WERI-Rb-1 (cell line): Measurements from ENCODE around the gene PTPN4.

ENCODE experiments used
- DNase-seq: peaks from one replicate; pipeline ENCODE4 v3.0.0-alpha.2; 2020
- H3K27ac ChIP-seq: fragments of 250-450 bp; sonication (Bioruptor Pico); 2 replicates; pipeline ENCODE4 v1.5.1; 2020; ENCODE audit warnings: mild to moderate bottlenecking, moderate library complexity
- H3K27me3 ChIP-seq: fragments of 250-450 bp; sonication (Bioruptor Pico); 2 replicates; pipeline ENCODE4 v1.5.1; 2021; ENCODE audit warnings: mild to moderate bottlenecking, low read depth, moderate library complexity; ENCODE audit not compliant: insufficient read depth, severe bottlenecking
- H3K36me3 ChIP-seq: fragments of 250-450 bp; sonication (Bioruptor Pico); 2 replicates; pipeline ENCODE4 v1.5.1; 2020; ENCODE audit warnings: mild to moderate bottlenecking, moderate library complexity
- H3K4me3 ChIP-seq: 2 replicates; pipeline ENCODE4 v1.5.1; 2011; ENCODE audit warnings: low read depth, mild to moderate bottlenecking, control low read depth, low read length
- H3K9me3 ChIP-seq: fragments of 250-450 bp; sonication (Bioruptor Pico); 2 replicates; pipeline ENCODE4 v1.5.1; 2021; ENCODE audit warnings: mild to moderate bottlenecking, moderate library complexity; ENCODE audit not compliant: severe bottlenecking
- TF ChIP-seq, protein P1 (sequence below): IDR thresholded peaks from 2 replicates; pipeline ENCODE4 v1.5.1; 2011; ENCODE audit warnings: low read depth, mild to moderate bottlenecking, control low read depth, inconsistent platforms, low read length

PTPN4 gene

DNA sequence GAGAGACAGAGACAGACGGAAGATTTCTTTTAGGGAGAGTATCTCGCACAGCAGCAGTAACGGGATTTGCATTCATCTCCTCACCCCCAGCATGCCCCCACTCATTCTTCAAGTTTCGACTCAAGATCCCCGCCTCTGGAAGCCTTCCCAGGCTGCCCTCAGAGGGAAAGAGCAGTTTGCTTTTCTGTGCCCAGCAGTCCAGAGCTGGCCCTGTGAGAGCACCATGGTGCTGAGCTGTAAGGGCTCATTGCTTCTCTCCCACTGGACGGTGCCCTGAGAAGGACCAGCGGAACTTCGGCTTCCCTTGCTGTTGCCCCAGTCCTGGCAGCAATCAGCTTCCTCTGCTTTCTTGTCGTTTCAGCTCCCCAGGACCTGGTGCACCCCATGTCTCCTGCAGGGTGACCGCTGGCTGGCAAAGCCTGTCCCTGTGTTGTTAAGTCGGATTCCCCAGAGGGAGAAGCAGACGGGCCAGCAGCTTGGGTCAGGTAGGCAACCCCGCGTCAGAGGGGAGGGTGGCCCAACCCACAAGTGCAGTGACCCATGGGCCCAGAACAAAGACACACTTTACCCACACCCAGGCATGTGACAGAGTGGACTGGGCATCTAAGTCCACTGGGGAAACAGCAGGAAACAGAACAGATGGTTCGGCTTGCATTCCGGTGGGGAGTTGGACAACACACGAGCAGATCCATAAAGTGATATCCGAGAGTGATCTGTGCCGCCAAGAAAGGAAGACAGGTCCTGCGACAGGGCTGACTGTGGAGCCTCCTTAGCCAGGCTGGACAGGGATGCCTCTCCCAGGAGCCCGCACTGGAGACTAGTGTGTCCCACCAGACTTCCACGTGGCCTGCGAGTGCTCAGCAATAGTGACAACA, 44.1 kb upstream of the PTPN4 start:
- Histone ChIP-seq H3K4me3 (no peak overlapping the region), H3K27me3 (no peaks in the 10 kb centered on the region), H3K27ac (no peak overlapping the region), H3K9me3 (no peaks in the 10 kb centered on the region), H3K36me3 (no peaks in the 10 kb centered on the region)
- TF ChIP-seq, protein P1, sequence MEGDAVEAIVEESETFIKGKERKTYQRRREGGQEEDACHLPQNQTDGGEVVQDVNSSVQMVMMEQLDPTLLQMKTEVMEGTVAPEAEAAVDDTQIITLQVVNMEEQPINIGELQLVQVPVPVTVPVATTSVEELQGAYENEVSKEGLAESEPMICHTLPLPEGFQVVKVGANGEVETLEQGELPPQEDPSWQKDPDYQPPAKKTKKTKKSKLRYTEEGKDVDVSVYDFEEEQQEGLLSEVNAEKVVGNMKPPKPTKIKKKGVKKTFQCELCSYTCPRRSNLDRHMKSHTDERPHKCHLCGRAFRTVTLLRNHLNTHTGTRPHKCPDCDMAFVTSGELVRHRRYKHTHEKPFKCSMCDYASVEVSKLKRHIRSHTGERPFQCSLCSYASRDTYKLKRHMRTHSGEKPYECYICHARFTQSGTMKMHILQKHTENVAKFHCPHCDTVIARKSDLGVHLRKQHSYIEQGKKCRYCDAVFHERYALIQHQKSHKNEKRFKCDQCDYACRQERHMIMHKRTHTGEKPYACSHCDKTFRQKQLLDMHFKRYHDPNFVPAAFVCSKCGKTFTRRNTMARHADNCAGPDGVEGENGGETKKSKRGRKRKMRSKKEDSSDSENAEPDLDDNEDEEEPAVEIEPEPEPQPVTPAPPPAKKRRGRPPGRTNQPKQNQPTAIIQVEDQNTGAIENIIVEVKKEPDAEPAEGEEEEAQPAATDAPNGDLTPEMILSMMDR: no peak
- no peak for DNase-seq

DNA sequence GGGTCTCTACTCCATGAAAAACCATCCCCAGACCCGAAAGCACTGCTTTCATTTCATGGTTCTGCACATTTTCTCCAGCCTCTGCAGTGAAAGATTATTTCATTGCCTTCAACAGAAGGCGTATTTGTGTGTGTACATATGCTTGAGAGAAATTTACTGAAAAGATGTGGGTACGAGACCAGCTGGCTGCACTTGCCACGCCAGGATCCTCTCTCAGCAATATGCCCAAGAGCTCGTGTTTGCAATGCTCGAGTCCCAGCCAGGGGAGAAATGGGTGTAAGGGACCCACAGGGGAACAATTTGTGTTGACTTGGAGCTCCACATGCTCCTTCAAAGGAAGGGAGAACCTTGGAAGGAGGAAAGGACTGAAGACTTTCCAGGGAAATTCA, 43.4 kb upstream of the PTPN4 start:
- Histone ChIP-seq H3K9me3 (no peaks in the 10 kb centered on the region), H3K27me3 (no peaks in the 10 kb centered on the region), H3K4me3 (no peak overlapping the region), H3K36me3 (no peaks in the 10 kb centered on the region), H3K27ac (no peak overlapping the region)
- TF ChIP-seq, protein P1: no peak
- DNase-seq: no peak

DNA sequence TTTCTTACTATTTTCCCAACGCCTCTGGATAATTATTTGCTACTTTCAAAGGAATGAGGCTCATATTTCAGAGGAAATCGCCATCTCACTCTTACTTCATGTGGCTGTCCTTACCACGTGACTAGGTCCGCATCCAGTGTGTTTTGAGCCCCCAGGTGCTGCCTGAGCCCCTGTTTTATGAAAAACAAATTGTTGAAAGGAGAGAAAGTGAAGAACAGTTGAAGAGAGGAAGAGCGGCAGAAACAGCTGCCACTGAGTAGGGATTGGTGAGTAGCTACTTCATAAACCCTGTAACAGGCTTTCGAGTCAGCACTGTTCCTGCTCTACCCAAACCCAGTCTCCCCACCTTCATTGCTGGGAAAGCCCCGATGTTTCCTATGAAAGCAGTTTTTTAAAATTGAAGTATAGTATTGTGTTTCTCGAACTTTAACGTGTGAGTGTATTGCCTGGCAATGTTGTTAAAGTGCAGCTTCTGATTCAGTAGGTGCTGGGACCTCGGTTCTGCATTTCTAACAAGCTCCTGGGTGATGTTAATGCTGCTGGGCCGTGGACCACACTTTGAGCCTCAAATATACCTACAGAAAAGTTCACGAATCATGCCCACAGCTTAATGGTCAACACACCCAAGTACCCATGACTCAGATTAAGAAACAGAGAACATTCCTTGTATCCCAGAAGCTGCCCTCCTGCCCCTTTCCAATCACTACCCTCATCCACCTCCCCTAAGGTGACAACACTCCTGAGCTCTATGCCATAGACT, 41.0 kb upstream of the PTPN4 start:
- no peak overlapping the region for H3K27ac ChIP-seq
- no peaks in the 10 kb centered on the region for H3K9me3 ChIP-seq
- no peaks in the 10 kb centered on the region for H3K27me3 ChIP-seq
- H3K36me3 ChIP-seq: no peaks in the 10 kb centered on the region
- DNase-seq: no peak
- TF ChIP-seq, protein P1: no peak
- no peak overlapping the region for H3K4me3 ChIP-seq

DNA sequence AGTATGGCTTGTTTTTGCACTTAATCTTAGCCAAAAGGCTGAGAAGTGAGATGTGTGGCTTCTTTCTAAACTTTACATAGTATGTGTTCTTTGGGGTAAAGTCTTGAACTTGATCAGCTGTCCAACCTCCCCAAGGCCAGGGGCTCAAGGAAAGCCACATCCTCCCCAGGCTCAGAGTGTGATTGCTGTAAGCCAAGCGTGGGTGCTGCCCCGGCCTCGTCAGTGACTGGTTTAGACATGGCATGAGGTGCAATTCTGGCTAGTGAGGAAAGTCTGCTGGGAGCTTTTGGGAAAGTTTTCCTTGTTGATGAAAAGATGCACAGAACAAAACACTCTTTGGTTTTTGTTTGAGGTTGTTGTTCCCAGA, 40.5 kb upstream of the PTPN4 start:
- no peak for DNase-seq

DNA sequence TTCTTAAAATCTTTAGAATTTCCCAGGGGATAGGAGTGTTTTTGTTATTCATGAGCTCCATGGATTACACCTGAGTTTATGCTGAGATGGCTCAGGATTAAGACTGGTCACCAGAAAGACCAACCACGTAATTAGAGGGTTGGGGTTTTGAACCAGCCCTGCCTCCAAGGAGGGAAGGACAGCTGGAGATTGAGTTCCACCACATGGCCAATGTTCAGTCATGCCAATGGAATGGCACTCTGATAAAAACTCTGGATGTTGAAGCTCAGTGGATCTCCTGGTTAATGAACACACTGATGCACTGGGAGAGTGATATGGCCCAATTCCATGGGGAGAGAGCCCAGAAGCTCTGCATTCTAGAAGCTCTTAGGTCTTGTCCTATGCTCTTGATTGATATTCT, 38.7 kb upstream of the PTPN4 start:
- no peaks in the 10 kb centered on the region for H3K36me3 ChIP-seq
- H3K27me3 ChIP-seq: no peaks in the 10 kb centered on the region
- no peaks in the 10 kb centered on the region for H3K9me3 ChIP-seq
- TF ChIP-seq, protein P1: no peak
- no peak for DNase-seq
- H3K4me3 ChIP-seq: no peak overlapping the region
- no peak overlapping the region for H3K27ac ChIP-seq

More for the DNA sequence above, 40.5 kb upstream of the PTPN4 start:
- Histone ChIP-seq H3K9me3 (no peaks in the 10 kb centered on the region), H3K27ac (no peak overlapping the region), H3K4me3 (no peak overlapping the region), H3K27me3 (no peaks in the 10 kb centered on the region), H3K36me3 (no peaks in the 10 kb centered on the region)
- TF ChIP-seq, protein P1: no peak
